NCI-H2196 treated with DMSO at 0.1 percent for 48 hours (cell line): ENCODE results near the gene EIF4E2.
"Not testable (repeated sequence)": the region's sequence is repeated elsewhere in the genome, so short reads cannot be mapped to it uniquely, and the experiment has no call there.

Source experiments
- DNase-seq: peaks from one replicate; lab custom pipeline; 2025; ENCODE audit not compliant: unreplicated experiment; lab: John Stamatoyannopoulos, UW

The EIF4E2 gene

GRCh38 chr2:232521959-232522622 is 28.4 kb upstream of the EIF4E2 start:
- no peak for DNase-seq

DNA sequence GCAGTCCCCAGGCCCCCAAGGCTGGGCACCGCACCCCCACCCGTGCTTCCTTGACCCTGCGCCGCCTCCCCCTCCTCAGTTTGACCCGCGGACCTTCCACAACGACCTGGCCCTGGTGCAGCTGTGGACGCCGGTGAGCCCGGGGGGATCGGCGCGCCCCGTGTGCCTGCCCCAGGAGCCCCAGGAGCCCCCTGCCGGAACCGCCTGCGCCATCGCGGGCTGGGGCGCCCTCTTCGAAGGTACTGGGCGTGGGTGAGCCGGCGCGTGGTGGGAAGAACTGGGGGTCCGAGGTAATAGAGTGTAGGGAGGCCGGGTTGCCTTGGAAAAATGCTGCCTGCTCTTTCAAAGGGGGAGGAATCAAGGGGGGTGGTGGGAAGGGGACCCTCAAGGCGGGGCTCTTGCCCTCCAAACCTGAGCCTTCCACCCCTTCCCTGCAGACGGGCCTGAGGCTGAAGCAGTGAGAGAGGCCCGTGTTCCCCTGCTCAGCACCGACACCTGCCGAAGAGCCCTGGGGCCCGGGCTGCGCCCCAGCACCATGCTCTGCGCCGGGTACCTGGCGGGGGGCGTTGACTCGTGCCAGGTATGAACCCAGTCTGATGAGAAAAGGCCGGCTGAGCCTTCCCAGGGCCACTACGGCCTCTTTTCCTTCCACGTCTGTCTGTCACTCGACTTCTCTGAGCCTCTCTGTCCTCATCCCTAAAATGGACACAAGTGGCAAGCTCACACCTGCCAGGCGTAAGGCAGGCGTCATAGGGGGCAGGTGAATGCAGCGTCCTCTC is 27.7 kb upstream of the EIF4E2 start:
- DNase-seq: no peak

GRCh38 chr2:232523402-232523681 is 27.1 kb upstream of the EIF4E2 start:
- no peak for DNase-seq

DNA sequence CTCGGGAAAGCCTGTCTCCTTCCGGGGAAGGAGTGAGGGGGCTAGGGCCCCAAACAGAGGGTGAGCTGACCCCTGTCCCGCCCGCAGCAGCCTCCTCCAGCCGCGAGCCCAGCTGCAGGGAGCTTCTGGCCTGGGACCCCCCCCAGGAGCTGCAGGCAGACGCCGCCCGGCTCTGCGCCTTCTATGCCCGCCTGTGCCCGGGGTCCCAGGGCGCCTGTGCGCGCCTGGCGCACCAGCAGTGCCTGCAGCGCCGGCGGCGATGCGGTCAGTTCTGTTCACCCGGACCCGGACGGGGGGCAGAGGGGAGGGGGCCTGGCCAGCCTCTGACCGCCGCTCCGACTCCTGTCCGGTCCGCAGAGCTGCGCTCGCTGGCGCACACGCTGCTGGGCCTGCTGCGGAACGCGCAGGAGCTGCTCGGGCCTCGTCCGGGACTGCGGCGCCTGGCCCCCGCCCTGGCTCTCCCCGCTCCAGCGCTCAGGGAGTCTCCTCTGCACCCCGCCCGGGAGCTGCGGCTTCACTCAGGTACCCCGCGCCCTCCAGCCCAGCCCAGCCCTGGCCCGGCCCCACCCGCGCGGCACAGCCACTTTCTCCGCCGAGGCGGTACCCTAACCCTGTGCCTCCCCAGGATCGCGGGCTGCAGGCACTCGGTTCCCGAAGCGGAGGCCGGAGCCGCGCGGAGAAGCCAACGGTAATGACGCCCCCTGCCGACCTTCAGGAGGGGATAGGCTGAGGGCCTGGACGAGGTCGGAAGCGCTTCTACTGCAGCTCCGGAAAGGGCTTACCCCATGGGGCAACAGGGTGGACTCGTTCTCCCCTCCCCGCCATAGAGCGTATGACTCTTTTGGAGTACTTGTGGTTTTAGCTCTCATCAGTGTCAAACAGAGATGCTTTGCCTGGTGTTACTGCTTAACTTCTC is 26.5 kb upstream of the EIF4E2 start:
- no peak for DNase-seq

DNA sequence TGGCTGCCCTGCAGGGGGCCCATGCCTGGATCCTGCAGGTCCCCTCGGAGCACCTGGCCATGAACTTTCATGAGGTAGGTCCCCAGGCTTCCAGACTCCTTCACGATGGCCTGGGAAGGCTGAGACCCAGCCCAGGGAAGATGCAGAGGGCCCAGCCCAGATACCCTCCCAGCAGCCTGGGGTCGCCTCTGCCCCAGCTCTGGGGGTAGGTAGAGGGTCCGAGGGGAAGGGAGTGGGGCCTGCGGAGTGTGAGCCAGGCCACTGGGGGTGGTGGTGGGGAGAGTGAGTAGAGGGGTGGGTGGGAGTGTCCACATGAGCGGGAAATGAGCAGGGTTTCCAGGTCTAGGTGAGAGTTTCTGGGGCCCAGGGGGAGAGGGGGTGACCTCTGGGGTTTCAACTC is 25.7 kb upstream of the EIF4E2 start:
- DNase-seq: no peak

GRCh38 chr2:232525199-232525598 is 25.3 kb upstream of the EIF4E2 start:
- DNase-seq: no peak

- no peak for DNase-seq
These were observed 24.6 kb upstream of the EIF4E2 start, which contains the start of gene CHRND for GRCh38 chr2:232525791-232526371. Gene CHRND (plus strand): TSS chr2:232526160. CDS start chr2:232526216, 56 bp downstream.

DNA sequence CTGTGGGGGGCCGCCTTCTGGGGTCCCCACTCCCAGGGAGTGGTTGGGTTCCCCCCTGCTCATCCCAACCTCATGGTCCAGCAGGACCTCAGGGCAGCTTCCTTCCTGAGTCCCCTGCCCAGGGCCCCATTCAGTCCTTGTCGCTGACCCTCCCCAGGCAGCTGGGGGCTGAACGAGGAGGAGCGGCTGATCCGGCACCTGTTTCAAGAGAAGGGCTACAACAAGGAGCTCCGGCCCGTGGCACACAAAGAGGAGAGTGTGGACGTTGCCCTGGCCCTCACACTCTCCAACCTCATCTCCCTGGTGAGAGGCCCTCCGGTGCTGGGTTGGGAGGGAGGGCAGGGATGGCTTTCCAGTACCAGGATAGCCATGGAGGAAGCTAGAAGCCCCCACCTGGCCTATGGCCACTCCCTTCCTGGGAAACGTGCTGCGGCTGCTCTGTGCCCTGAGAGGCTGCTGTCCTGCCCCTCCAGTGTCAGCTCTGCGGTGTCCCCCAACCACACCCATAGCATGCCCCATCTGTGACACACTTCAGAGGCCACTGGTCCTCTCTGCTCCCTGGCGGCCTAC is 24.0 kb upstream of the EIF4E2 start:
- DNase-seq: no peak

- DNase-seq: no peak
These were observed 22.5 kb upstream of the EIF4E2 start for GRCh38 chr2:232527905-232528470.

DNA sequence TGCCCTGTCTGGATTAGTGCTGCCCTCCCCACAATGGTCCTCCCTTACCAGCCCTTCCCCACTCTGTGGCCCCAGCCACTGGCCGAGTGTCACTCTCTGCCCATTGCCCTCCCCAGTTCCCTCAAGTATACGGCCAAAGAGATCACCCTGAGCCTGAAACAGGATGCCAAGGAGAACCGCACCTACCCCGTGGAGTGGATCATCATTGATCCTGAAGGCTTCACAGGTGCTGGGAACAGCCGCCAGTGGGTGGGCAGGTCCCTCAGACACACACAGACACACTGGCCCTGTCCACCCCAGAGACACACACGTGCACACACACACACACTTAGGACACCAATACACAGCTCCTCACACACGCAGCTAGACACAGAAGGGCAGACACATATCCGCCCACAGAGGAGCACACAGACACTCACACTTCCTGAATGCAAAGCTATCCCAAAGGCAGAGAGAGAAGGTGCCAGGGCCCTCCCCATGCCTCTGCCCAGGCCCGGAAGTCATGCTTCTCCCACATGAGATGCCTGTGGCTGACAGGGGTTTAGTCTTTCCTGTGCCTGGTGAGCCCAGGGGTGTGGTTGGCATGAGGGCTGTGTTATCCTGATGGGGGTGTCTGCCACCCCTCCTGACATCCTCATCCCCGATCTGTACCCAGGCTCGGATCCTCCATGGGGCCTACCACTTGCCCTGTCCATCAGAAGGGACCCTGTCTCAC is 21.6 kb upstream of the EIF4E2 start:
- no peak for DNase-seq

DNA sequence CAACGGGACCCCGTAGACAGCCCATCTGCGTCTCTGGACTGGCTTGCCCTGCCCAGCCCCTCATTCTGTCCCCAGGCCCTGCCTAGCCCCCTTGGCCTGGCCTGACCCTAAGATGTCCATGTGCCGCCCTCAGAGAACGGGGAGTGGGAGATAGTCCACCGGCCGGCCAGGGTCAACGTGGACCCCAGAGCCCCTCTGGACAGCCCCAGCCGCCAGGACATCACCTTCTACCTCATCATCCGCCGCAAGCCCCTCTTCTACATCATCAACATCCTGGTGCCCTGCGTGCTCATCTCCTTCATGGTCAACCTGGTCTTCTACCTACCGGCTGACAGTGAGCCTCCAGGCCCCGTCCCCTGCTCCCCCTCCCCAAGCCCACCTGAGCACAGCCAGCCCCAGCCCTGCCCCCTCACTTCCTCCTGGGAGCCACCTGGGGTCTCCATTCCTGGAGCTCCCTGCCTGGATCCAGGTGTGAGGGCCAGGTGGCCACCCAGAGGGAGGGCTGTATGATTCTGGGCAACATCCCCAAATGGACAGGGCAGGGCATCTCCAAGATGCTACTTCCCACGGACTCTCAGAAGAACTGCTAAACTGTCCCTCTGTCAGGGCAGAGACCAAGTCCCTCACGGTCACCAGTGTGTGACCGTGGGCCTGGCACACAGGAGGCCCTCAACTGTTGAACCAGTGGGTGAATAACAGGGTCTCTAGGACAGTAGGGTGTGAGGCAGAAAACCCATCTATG is 20.5 kb upstream of the EIF4E2 start:
- no peak for DNase-seq

DNA sequence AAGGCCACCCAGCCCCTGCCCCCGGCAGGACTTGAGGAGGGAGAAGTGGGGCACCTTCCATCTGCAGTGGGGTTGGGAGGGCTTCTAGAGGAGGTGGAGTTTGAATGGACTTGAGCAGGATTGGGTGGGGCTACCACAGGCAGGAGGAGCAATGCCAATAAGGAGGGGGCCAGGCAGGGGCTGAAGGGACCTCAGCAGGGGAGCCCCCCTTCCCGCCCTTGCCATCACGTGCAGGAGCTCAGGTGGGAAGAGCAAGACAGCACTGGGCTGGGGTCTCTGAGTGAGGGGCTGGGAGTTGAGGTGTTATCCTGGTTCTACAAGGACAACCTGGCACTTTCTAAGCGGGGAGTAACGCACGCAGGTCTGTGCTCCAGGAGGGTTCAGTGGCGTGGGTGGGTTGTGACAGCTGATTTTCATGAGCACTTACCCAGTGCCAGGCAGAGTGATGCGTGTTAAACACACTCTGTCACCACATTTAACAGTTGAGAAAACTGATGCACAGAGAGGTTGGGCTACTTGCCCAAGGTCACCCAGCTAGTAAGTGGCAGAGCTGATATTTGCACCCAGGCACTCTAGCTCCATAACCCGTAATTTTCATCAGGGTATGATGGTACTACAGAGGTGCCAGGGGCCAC is 19.7 kb upstream of the EIF4E2 start:
- DNase-seq: no peak

DNA sequence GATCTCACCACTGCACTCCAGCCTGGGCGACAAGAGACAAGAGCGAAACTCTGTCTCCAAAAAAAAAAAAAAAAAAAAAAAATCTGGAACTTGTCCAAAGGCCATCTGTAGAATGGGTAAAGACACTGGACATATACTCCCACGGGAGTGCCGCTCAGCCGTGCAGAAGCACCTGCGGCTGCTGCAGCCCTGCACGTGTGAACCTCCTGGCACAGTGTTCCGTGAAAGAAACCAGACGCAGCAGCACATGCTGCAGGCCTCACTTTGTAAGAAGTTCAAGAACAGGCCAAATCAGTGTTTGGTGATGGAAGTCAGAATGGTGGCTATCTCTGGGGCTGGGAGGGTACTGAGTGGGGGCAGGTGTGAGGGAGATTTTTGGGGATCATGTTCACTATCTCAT is 18.1 kb upstream of the EIF4E2 start:
- DNase-seq: no peak

DNA sequence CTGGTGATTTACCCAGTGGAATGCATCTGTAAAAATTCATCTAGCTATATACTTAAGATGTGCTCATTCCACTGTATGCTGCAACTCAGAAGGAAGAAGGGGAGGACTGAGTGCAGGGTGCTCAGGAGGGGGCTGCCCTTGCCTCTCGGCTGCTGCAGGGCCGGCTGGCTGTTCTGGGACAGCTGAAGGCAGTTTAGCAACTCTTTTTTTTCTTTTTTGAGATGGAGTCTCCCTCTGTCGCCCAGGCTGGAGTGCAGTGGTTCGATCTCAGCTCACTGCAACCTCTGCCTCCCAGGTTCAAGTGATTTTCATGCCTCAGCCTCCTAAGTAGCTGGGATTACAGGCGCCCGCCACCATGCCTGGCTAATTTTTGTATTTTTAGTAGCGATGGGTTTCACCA is 17.7 kb upstream of the EIF4E2 start:
- DNase-seq: not testable (repeated sequence)

- DNase-seq: no peak
These were observed 16.4 kb upstream of the EIF4E2 start for GRCh38 chr2:232533944-232534710.

DNA sequence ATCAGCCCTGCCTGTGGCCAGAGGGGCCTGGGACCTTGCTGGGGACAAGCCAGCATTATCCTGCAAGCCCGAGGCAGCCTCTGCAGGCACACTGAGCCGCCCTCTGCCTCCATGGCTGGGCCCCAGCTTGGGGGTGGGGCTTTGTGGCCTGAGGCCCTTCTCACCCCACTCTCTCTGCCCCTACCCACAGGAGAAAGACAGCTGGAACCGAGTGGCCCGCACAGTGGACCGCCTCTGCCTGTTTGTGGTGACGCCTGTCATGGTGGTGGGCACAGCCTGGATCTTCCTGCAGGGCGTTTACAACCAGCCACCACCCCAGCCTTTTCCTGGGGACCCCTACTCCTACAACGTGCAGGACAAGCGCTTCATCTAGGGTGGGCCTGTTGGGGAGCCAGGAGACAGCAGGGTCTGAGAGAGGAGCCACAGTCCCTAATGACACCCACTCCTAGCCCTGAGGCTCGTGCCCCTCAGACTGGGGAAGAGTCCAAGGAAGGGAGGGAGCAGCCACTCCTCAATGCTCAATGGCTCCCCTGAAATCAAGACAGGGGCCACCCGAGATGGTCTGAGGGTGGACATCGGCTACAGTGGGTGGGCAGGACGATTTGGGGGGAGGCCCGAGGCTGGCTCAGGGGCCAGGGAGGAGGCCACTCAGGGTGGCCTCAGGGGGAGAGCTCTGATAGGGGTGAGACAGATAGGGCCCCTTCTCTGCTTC is 15.4 kb upstream of the EIF4E2 start:
- no peak for DNase-seq

GRCh38 chr2:232535761-232536530 is 14.5 kb upstream of the EIF4E2 start:
- no peak for DNase-seq
